Parathyroid adenoma (tissue), 2 donors: ENCODE results near the gene MAVS.
"Not testable (repeated sequence)": the region's sequence is repeated elsewhere in the genome, so short reads cannot be mapped to it uniquely, and the experiment has no call there.

ENCODE experiments used
- H2AFZ ChIP-seq: fragments of 300-600 bp; sonication (generic); one replicate; pipeline ENCODE4 v1.7.0; 2017; ENCODE audit warnings: antibody characterized with exemption, mild to moderate bottlenecking
- H3K27ac ChIP-seq: fragments of 300-600 bp; sonication (generic); one replicate; pipeline ENCODE4 v1.7.0; 2017
- H3K27me3 ChIP-seq: fragments of 300-600 bp; sonication (generic); one replicate; pipeline ENCODE4 v1.7.0; 2017; ENCODE audit warnings: low read length; ENCODE audit not compliant: control insufficient read depth, insufficient read depth
- H3K36me3 ChIP-seq: fragments of 300-600 bp; sonication (generic); one replicate; pipeline ENCODE4 v1.7.0; 2017; ENCODE audit warnings: low read length; ENCODE audit not compliant: control insufficient read depth, insufficient read depth
- H3K4me1 ChIP-seq: fragments of 300-600 bp; sonication (generic); one replicate; pipeline ENCODE4 v1.7.0; 2017; ENCODE audit warnings: control low read depth
- H3K4me2 ChIP-seq: fragments of 300-600 bp; sonication (generic); one replicate; pipeline ENCODE4 v1.7.0; 2017; ENCODE audit warnings: low read length
- H3K4me3 ChIP-seq: fragments of 300-600 bp; sonication (generic); one replicate; pipeline ENCODE4 v1.7.0; 2017; ENCODE audit warnings: low read depth, low read length
- H3K79me2 ChIP-seq: fragments of 300-600 bp; sonication (generic); one replicate; pipeline ENCODE4 v1.7.0; 2017; ENCODE audit warnings: control low read depth
- H3K9ac ChIP-seq: fragments of 300-600 bp; sonication (generic); one replicate; pipeline ENCODE4 v1.7.0; 2017; ENCODE audit warnings: mild to moderate bottlenecking
- H3K9me3 ChIP-seq: fragments of 300-600 bp; sonication (generic); one replicate; pipeline ENCODE4 v1.7.0; 2017; ENCODE audit warnings: low read length; ENCODE audit not compliant: control insufficient read depth
- CTCF ChIP-seq: fragments of 300-600 bp; sonication (generic); IDR thresholded peaks from one replicate; pipeline ENCODE4 v1.7.0; 2017; ENCODE audit warnings: antibody characterized with exemption, mild to moderate bottlenecking
- donor health status: primary hyperparathyroidism.

MAVS gene

GRCh38 chr20:3836132-3836531 lies 10.5 kb upstream of the MAVS start:
- no peak overlapping the region for H3K4me3 ChIP-seq

GRCh38 chr20:3839328-3839727 lies 7.3 kb upstream of the MAVS start:
- Histone ChIP-seq H3K4me3 (no peak overlapping the region), H3K27me3 (no peaks in the 10 kb centered on the region), H3K4me1 (no peaks in the 10 kb centered on the region), H3K36me3 (no peaks in the 10 kb centered on the region), H3K9me3 (no peaks in the 10 kb centered on the region), H3K79me2 (peaks cover 9% of the 10 kb centered on the region), H3K27ac (no peak overlapping the region), H3K9ac (no peak overlapping the region), H2AFZ (no peak overlapping the region), H3K4me2 (no peak overlapping the region)
- no peak for TF ChIP-seq CTCF

More at GRCh38 chr20:3836132-3836531, 10.5 kb upstream of the MAVS start:
- Histone ChIP-seq H2AFZ (no peak overlapping the region), H3K4me2 (no peak overlapping the region), H3K27me3 (no peaks in the 10 kb centered on the region), H3K79me2 (peaks cover 12% of the 10 kb centered on the region), H3K27ac (no peak overlapping the region), H3K9me3 (no peaks in the 10 kb centered on the region), H3K36me3 (no peaks in the 10 kb centered on the region), H3K9ac (no peak overlapping the region), H3K4me1 (no peaks in the 10 kb centered on the region)
- TF ChIP-seq CTCF: no peak

DNA sequence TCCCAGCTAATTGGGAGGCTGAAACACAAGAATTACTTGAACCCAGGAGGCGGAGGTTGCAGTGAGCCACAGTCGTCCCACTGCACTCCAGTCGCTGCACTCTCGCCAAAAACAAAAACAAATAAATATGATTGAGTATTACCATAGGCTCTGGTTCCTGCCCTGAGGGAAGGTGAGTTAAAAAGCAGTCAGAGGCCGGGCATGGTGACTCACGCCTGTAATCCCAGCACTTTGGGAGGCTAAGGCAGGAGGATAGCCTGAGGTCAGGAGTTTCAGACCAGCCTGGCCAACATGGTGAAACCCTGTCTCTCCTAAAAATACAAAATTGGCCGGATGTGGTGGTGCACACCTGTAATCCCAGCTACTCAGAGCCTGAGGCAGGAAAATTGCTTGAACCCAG lies 6.4 kb upstream of the MAVS start:
- not testable (repeated sequence) for H3K27me3 ChIP-seq, H3K9me3 ChIP-seq, H3K79me2 ChIP-seq, H3K4me1 ChIP-seq, H3K9ac ChIP-seq, H3K4me3 ChIP-seq, H3K27ac ChIP-seq, H2AFZ ChIP-seq, H3K4me2 ChIP-seq, H3K36me3 ChIP-seq

DNA sequence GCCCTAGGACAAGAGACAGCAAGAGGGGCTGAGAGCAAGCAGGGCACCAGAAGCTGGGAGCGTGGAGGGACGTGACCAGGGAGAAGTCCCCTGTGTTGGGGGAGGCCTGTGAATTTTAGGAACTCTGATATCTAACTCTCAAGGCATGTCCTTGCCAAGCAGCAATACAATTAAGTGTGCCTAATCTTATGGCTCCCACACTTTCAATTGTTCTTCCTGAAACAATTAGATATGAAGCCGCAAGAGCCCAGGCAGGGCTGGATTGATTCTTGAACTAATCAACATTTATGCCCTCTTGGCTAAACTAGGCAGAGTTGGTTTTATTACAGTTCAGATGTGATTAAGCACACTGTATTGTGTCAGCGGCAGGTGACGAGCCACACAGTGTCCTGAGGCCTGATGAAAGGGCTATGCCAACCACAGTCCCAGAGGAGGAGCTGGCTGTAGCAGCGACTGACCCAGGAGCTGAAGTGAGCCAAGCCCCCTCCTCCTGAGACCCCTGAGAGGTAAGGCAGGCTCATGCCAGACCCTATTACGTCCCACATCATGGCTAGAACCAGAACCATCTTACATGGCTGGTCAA lies 4.2 kb upstream of the MAVS start:
- H3K9ac ChIP-seq: no peak overlapping the region
- no peaks in the 10 kb centered on the region for H3K36me3 ChIP-seq
- H3K4me1 ChIP-seq: no peaks in the 10 kb centered on the region
- no peak overlapping the region for H3K4me2 ChIP-seq
- H3K79me2 ChIP-seq: peaks cover 7% of the 10 kb centered on the region
- no peak overlapping the region for H3K27ac ChIP-seq
- no peak for TF ChIP-seq CTCF
- no peak overlapping the region for H3K4me3 ChIP-seq
- no peaks in the 10 kb centered on the region for H3K9me3 ChIP-seq
- no peak overlapping the region for H2AFZ ChIP-seq
- no peaks in the 10 kb centered on the region for H3K27me3 ChIP-seq

DNA sequence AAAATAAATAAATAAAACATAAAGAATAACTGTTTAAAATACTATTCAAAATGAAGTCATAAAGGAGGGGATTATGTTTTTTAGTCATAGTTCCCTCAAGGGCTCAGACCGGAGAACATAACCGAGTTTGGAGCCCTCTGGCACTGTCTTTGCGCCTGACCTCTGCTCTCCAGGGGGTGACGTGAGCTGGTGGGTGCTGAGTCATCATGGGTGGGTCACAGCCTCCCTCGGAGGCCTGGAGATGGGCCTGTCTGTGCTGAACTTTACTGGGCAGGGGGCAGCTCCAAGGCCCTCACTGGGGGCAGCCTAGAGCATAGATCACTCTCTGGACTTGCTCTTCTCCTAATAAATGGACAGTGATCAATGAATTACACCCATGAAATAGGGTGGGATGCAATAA lies 3.1 kb upstream of the MAVS start:
- Histone ChIP-seq H3K9ac (no peak overlapping the region), H3K4me2 (no peak overlapping the region), H3K27ac (no peak overlapping the region), H3K9me3 (no peaks in the 10 kb centered on the region), H3K27me3 (no peaks in the 10 kb centered on the region), H2AFZ (no peak overlapping the region), H3K4me1 (no peaks in the 10 kb centered on the region), H3K4me3 (no peak overlapping the region), H3K36me3 (no peaks in the 10 kb centered on the region), H3K79me2 (peaks cover 8% of the 10 kb centered on the region)
- no peak for TF ChIP-seq CTCF

GRCh38 chr20:3843990-3844619 lies 2.5 kb upstream of the MAVS start:
- not testable (repeated sequence) for H3K4me2 ChIP-seq, H3K79me2 ChIP-seq, H3K27ac ChIP-seq, H2AFZ ChIP-seq, H3K4me1 ChIP-seq, H3K9ac ChIP-seq, H3K9me3 ChIP-seq, H3K4me3 ChIP-seq, H3K36me3 ChIP-seq, H3K27me3 ChIP-seq
